ENCODE data around the gene ROMO1.
A peak's percentile ranks its signal among the peaks of the same experiment; 100 is the strongest.
"Not testable (repeated sequence)": the region's sequence is repeated elsewhere in the genome, so short reads cannot be mapped to it uniquely, and the experiment has no call there.

ROMO1 gene

DNA sequence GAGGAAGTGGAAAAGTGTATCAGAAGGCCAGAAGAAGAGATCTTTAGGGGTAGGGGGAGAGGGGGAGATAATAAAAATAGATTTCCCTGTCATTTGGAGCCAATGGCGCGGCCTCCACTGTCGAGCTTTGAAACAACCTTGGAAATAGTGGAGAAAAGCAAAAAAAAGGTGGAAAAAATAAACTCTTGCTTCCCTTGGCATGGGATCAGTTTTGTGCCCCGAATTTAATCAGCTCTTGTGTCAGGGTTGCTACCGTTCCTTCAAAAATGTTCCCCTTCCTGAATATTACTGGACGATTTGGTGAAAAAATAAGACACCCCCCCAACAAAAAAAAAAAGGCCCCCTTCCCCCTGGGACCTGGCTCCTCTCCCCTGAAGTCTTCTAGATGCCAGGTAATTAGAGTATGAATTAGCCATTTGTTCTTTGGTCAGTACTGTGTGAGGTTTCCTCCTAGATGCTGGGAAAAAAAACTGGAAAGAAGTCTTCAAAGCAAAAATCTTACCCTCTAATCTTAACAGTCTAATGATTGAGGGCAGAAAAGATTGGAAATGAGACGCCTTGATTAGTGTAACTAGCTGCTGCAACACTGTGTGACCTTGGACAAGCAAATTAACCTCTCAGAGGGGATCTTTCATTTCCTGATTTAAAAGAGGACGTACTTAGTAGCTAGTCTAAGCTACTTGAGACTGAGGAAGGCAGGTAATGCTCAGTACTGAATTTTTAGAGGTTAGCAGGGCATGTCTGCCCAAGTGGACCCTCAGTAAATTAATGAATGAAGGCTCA, 43.7 kb downstream of the ROMO1 start:
- peak overlapping the region; percentile 82 to 91 for H3K18ac ChIP-seq (ENCODE audit: low read depth in 1 of 2, low read length in 2 of 2)
- no peak overlapping the region for H4K91ac ChIP-seq (ENCODE audit: low read length)
- no peaks in the 10 kb centered on the region for H3K9me3 ChIP-seq (ENCODE audit: control insufficient read depth, low read length)
- H2BK15ac ChIP-seq (ENCODE audit: low read depth, poor library complexity, severe bottlenecking), result no peak overlapping the region
- no peak overlapping the region for H2AFZ ChIP-seq (ENCODE audit: low read depth, low read length)
- H3K36me3 ChIP-seq (ENCODE audit: control insufficient read depth in 1 of 2, insufficient read depth in 2 of 2, low read depth in 1 of 2, low read length in 2 of 2), result peaks cover 6 to 29% of the 10 kb centered on the region in 2 experiments
- H4K8ac ChIP-seq (ENCODE audit: low read length), result peak overlapping the region; percentile 63
- peak overlapping the region; percentile 94 for H3K27ac ChIP-seq (ENCODE audit: low read length, poor library complexity, severe bottlenecking)
- peaks cover 6% of the 10 kb centered on the region for H3K4me1 ChIP-seq (ENCODE audit: control insufficient read depth, insufficient read depth, low read depth, low read length)
- WGBS, result 2% methylated on average over 7 of the region's 8 CpGs
- H3K79me1 ChIP-seq (replicated peaks; ENCODE audit: low read length, poor library complexity, severe bottlenecking), result no peaks in the 10 kb centered on the region
- peak overlapping the region; percentile 90 for H2BK5ac ChIP-seq (ENCODE audit: low read depth, low read length, poor library complexity, severe bottlenecking)
- H3K9ac ChIP-seq (ENCODE audit: low read length), result peak overlapping the region; percentile 100
- H3K14ac ChIP-seq (ENCODE audit: low read length in 2 of 2), result peak overlapping the region in 1 of 2 experiments; percentile 58
- no peaks in the 10 kb centered on the region for H3K27me3 ChIP-seq (ENCODE audit: control insufficient read depth in 1 of 2, insufficient read depth in 1 of 2, low read length in 2 of 2)
- no peak overlapping the region for H2BK12ac ChIP-seq (ENCODE audit: low read length in 2 of 2)
- DNase-seq, result peak; percentile 51
- H3K4ac ChIP-seq (ENCODE audit: low read depth in 1 of 2, low read length in 2 of 2), result peak overlapping the region; percentile 54 to 94
- peak overlapping the region; percentile 93 for H2BK120ac ChIP-seq (ENCODE audit: low read depth, low read length)
- H3K4me3 ChIP-seq (ENCODE audit: insufficient read depth in 1 of 2, low read depth in 1 of 2, low read length in 2 of 2), result peak overlapping the region; percentile 37 to 88
- H3K23ac ChIP-seq (ENCODE audit: low read length in 2 of 2), result no peak overlapping the region
- H3K4me2 ChIP-seq (ENCODE audit: low read length, poor library complexity, severe bottlenecking), result peak overlapping the region; percentile 77
- H2AK5ac ChIP-seq (ENCODE audit: low read length, severe bottlenecking), result peak overlapping the region; percentile 50

DNA sequence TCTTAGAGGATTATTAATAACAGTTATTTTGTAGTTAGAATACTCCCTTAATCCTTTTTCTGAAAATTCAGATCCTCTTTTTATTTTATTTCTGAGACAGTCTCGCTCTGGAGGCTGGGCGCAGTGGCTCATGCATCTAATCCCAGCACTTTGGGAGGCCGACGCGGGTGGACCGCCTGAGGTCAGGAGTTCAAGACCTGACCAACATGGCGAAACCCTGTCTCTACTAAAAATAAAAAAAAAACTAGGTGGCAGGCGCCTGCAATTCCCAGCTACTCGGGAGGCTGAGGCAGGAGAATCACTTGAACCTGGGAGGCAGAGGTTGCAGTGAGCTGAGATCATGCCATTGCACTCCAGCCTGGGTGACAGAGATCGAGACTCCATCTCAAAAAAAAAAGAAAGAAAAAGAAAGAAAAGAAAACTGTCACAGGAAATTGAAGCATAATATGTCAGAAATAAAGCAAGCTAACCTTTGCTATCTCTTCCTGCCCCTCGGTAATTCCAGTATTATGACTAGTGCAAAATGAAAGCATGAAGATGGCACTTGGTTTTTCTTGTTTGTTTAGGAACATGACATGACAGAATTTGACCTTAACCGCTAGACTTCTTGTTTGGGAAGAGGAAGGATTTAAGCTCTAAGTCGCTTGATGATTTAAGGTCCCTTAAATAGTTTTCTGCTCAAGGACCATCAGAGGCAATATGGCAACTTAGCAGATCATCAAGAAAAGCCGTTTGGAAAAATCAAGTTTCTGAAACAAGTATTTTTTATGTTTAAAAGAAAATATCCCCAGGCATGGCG, 44.7 kb downstream of the ROMO1 start:
- WGBS, result 87% methylated on average over 13 of the region's 15 CpGs

DNA sequence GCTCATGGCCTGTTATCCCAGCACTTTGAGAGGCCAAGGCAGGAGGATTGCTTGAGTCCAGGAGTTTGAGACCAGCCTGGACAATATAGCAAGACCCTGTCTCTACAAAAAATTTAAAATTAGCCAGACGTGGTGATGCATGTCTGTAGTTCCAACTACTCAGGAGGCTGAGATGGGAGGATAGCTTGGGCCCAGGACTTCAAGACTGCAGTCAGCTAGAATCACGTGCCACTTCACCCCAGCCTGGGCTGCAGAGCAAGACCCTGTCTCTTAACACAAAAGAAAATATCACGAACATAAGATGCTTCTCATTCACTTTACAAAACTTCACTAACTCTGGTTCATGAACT, 45.3 kb downstream of the ROMO1 start:
- H3K23ac ChIP-seq (ENCODE audit: low read length in 2 of 2); H3K27ac ChIP-seq (ENCODE audit: low read length, poor library complexity, severe bottlenecking); H3K14ac ChIP-seq (ENCODE audit: low read length in 2 of 2); H2BK120ac ChIP-seq (ENCODE audit: low read depth, low read length); H4K8ac ChIP-seq (ENCODE audit: low read length); H3K4me1 ChIP-seq (ENCODE audit: control insufficient read depth, insufficient read depth, low read depth, low read length); H2AFZ ChIP-seq (ENCODE audit: low read depth, low read length); H3K4me2 ChIP-seq (ENCODE audit: low read length, poor library complexity, severe bottlenecking); H4K91ac ChIP-seq (ENCODE audit: low read length); DNase-seq; H2BK12ac ChIP-seq (ENCODE audit: low read length in 2 of 2); H3K4me3 ChIP-seq (ENCODE audit: insufficient read depth in 1 of 2, low read depth in 1 of 2, low read length in 2 of 2); H2BK15ac ChIP-seq (ENCODE audit: low read depth, poor library complexity, severe bottlenecking); H3K27me3 ChIP-seq (ENCODE audit: control insufficient read depth in 1 of 2, insufficient read depth in 1 of 2, low read length in 2 of 2); H3K79me1 ChIP-seq (replicated peaks; ENCODE audit: low read length, poor library complexity, severe bottlenecking); H3K4ac ChIP-seq (ENCODE audit: low read depth in 1 of 2, low read length in 2 of 2); H2AK5ac ChIP-seq (ENCODE audit: low read length, severe bottlenecking); H2BK5ac ChIP-seq (ENCODE audit: low read depth, low read length, poor library complexity, severe bottlenecking); H3K9ac ChIP-seq (ENCODE audit: low read length); H3K9me3 ChIP-seq (ENCODE audit: control insufficient read depth, low read length): not testable (repeated sequence)
- Histone ChIP-seq H3K36me3 (ENCODE audit: control insufficient read depth in 1 of 2, insufficient read depth in 2 of 2, low read depth in 1 of 2, low read length in 2 of 2) (peaks cover 0 to 13% of the 10 kb centered on the region in 2 experiments), H3K18ac (ENCODE audit: low read depth in 1 of 2, low read length in 2 of 2) (peak overlapping the region in 1 of 2 experiments; percentile 46)
- WGBS, result 100% methylated on average over 2 of the region's 3 CpGs

More for the DNA sequence above, 44.7 kb downstream of the ROMO1 start:
- H3K79me1 ChIP-seq (replicated peaks; ENCODE audit: low read length, poor library complexity, severe bottlenecking), result no peaks in the 10 kb centered on the region
- peak overlapping the region in 1 of 2 experiments; percentile 88 for H3K4me3 ChIP-seq (ENCODE audit: insufficient read depth in 1 of 2, low read depth in 1 of 2, low read length in 2 of 2)
- H3K9me3 ChIP-seq (ENCODE audit: control insufficient read depth, low read length), result no peaks in the 10 kb centered on the region
- no peak overlapping the region for H3K4me2 ChIP-seq (ENCODE audit: low read length, poor library complexity, severe bottlenecking)
- no peak overlapping the region for H2AFZ ChIP-seq (ENCODE audit: low read depth, low read length)
- no peaks in the 10 kb centered on the region for H3K27me3 ChIP-seq (ENCODE audit: control insufficient read depth in 1 of 2, insufficient read depth in 1 of 2, low read length in 2 of 2)
- peak overlapping the region; percentile 100 for H3K9ac ChIP-seq (ENCODE audit: low read length)
- no peak overlapping the region for H2BK15ac ChIP-seq (ENCODE audit: low read depth, poor library complexity, severe bottlenecking)
- H4K91ac ChIP-seq (ENCODE audit: low read length), result no peak overlapping the region
- no peak overlapping the region for H2BK5ac ChIP-seq (ENCODE audit: low read depth, low read length, poor library complexity, severe bottlenecking)
- H3K14ac ChIP-seq (ENCODE audit: low read length in 2 of 2), result no peak overlapping the region
- H3K4me1 ChIP-seq (ENCODE audit: control insufficient read depth, insufficient read depth, low read depth, low read length), result peaks cover 4% of the 10 kb centered on the region
- H3K4ac ChIP-seq (ENCODE audit: low read depth in 1 of 2, low read length in 2 of 2), result peak overlapping the region in 1 of 2 experiments; percentile 71
- peak overlapping the region in 1 of 2 experiments; percentile 59 for H3K18ac ChIP-seq (ENCODE audit: low read depth in 1 of 2, low read length in 2 of 2)
- H3K27ac ChIP-seq (ENCODE audit: low read length, poor library complexity, severe bottlenecking), result peak overlapping the region; percentile 25
- peaks cover 3 to 19% of the 10 kb centered on the region in 2 experiments for H3K36me3 ChIP-seq (ENCODE audit: control insufficient read depth in 1 of 2, insufficient read depth in 2 of 2, low read depth in 1 of 2, low read length in 2 of 2)
- H2BK12ac ChIP-seq (ENCODE audit: low read length in 2 of 2), result no peak overlapping the region
- no peak overlapping the region for H3K23ac ChIP-seq (ENCODE audit: low read length in 2 of 2)
- no peak overlapping the region for H2AK5ac ChIP-seq (ENCODE audit: low read length, severe bottlenecking)
- H4K8ac ChIP-seq (ENCODE audit: low read length), result no peak overlapping the region
- peak; percentile 78 for DNase-seq
- H2BK120ac ChIP-seq (ENCODE audit: low read depth, low read length), result no peak overlapping the region
